Hepatocyte (in vitro differentiated cells): ENCODE data around the gene RND3. TPM values are rescaled to one million over a fixed set of nuclear protein-coding genes. Genes with fewer than 3 reads are reported as not detected.

Experiments used
- DNase-seq: peaks from one replicate; pipeline ENCODE4 v3.0.0-alpha.2; 2016; ENCODE audit warnings: low spot score
- H2AFZ ChIP-seq: fragments of 200-600 bp; sonication (generic); 2 replicates; pipeline ENCODE4 v1.6.0; 2016; ENCODE audit warnings: antibody characterized with exemption, mild to moderate bottlenecking
- H3K27ac ChIP-seq: fragments of 200-600 bp; sonication (generic); 2 replicates; pipeline ENCODE4 v1.5.1; 2016; ENCODE audit warnings: mild to moderate bottlenecking
- H3K27me3 ChIP-seq: fragments of 200-600 bp; sonication (generic); 2 replicates; pipeline ENCODE4 v1.6.1; 2016
- H3K36me3 ChIP-seq: fragments of 200-600 bp; sonication (generic); replicated peaks from 2 replicates; pipeline ENCODE4 v1.5.1; 2016; ENCODE audit warnings: low read depth; ENCODE audit not compliant: insufficient read depth
- H3K4me1 ChIP-seq: fragments of 200-600 bp; sonication (generic); 2 replicates; pipeline ENCODE4 v1.5.1; 2016; ENCODE audit warnings: mild to moderate bottlenecking, moderate library complexity; ENCODE audit not compliant: insufficient read depth
- H3K4me2 ChIP-seq: fragments of 200-600 bp; sonication (generic); 2 replicates; pipeline ENCODE4 v1.6.0; 2016
- H3K4me3 ChIP-seq: fragments of 200-600 bp; sonication (generic); 2 replicates; pipeline ENCODE4 v1.5.1; 2016; ENCODE audit warnings: mild to moderate bottlenecking
- H3K79me2 ChIP-seq: fragments of 200-600 bp; sonication (generic); 2 replicates; pipeline ENCODE4 v1.6.0; 2017; ENCODE audit warnings: mild to moderate bottlenecking
- H3K9me2 ChIP-seq: fragments of 200-600 bp; sonication (generic); replicated peaks from 2 replicates; pipeline ENCODE4 v1.6.0; 2017; ENCODE audit warnings: mild to moderate bottlenecking; ENCODE audit not compliant: insufficient read depth
- H3K9me3 ChIP-seq: fragments of 200-600 bp; sonication (generic); 2 replicates; pipeline ENCODE4 v1.5.1; 2016; ENCODE audit warnings: low read depth, mild to moderate bottlenecking
- H4K20me1 ChIP-seq: fragments of 200-600 bp; sonication (generic); 2 replicates; pipeline ENCODE4 v1.6.0; 2016; ENCODE audit warnings: mild to moderate bottlenecking; ENCODE audit not compliant: insufficient read depth, poor library complexity, severe bottlenecking
- EZH2 ChIP-seq: fragments of 200-600 bp; sonication (generic); IDR thresholded peaks from 2 replicates; pipeline ENCODE4 v1.6.1; 2016; ENCODE audit warnings: antibody characterized with exemption, mild to moderate bottlenecking, borderline replicate concordance
- EZH2phosphoT487 ChIP-seq: fragments of 200-600 bp; sonication (generic); IDR thresholded peaks from one replicate; pipeline ENCODE4 v1.6.1; 2018; ENCODE audit warnings: antibody characterized with exemption, mild to moderate bottlenecking, low read depth, moderate library complexity; ENCODE audit not compliant: unreplicated experiment, severe bottlenecking
- WGBS: methylation state at CpG from one replicate; pipeline ENCODE4 v1.1.6; 2016; ENCODE audit warnings: low lambda C conversion rate; ENCODE audit errors: missing lambda C conversion rate; 5-methylcytosine and 5-hydroxymethylcytosine counted together
- polyA plus RNA-seq: library from polyadenylated mRNA; unstranded; fragments of >200 nt; fragmentation: Nextera tagmentation; extraction: Ambion mirVana; gene quantifications from 2 replicates; pipeline ENCODE4 v1.2.1, GENCODE V29; 2016
- total RNA-seq: library from RNA; depleted of rRNA; stranded (reverse); fragments of >200 nt; gene quantifications from 2 replicates; pipeline ENCODE4 v1.2.3, GENCODE V29; 2014
- TF ChIP-seq, protein P1 (sequence below): fragments of 200-600 bp; sonication (generic); IDR thresholded peaks from 2 replicates; pipeline ENCODE4 v1.5.1; 2016; ENCODE audit warnings: antibody characterized with exemption, mild to moderate bottlenecking; ENCODE audit not compliant: poor library complexity

RND3 gene
- total and polyA plus RNA-seq, 2 experiments from 2014 or later, result 118 to 135 TPM

DNA sequence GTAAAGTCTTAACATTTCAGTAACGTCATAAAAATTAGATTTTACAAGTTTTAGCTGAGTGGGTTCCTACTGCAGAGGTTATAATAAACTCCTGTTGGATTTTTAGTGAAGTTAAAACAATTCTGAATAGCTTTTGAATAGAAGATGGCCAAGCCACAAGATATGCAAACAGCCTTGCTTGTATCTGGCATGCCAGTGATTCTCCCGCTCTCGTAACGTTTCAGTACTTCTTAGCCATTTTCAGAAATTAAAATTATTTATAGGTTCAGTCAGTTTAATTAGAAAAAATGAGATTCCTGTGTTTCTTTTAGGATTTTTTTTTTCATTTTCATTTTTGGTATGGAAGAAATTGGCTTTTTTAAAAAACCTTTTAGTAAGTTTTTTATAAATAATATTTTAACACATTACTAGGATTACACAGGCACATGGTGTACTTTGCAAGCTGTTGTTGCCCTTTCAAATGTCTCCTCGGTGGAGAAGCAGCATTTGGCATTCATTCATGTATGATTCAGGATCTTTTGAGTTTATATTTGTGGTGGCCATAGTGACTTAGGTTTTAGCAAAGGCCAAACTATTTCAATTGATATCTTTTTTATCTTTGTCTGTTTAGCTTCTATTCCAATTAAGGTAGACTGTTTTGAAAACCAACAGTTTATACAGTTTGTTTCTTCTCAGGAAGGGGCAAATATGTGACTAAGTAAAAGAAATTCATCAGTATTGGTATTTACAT is 30.6 kb upstream of the RND3 start:
- Histone ChIP-seq H3K9me3 (no peaks in the 10 kb centered on the region), H3K4me2 (no peak overlapping the region), H3K79me2 (no peaks in the 10 kb centered on the region), H4K20me1 (no peaks in the 10 kb centered on the region), H3K4me1 (no peaks in the 10 kb centered on the region), H3K36me3 (no peaks in the 10 kb centered on the region), H3K27me3 (no peaks in the 10 kb centered on the region), H2AFZ (no peak overlapping the region), H3K4me3 (no peak overlapping the region), H3K27ac (no peak overlapping the region), H3K9me2 (no peaks in the 10 kb centered on the region)
- 69% methylated on average over 5 of the region's 5 CpGs for WGBS
- TF ChIP-seq EZH2phosphoT487, result no peak
- no peak for TF ChIP-seq EZH2
- TF ChIP-seq, protein P1, sequence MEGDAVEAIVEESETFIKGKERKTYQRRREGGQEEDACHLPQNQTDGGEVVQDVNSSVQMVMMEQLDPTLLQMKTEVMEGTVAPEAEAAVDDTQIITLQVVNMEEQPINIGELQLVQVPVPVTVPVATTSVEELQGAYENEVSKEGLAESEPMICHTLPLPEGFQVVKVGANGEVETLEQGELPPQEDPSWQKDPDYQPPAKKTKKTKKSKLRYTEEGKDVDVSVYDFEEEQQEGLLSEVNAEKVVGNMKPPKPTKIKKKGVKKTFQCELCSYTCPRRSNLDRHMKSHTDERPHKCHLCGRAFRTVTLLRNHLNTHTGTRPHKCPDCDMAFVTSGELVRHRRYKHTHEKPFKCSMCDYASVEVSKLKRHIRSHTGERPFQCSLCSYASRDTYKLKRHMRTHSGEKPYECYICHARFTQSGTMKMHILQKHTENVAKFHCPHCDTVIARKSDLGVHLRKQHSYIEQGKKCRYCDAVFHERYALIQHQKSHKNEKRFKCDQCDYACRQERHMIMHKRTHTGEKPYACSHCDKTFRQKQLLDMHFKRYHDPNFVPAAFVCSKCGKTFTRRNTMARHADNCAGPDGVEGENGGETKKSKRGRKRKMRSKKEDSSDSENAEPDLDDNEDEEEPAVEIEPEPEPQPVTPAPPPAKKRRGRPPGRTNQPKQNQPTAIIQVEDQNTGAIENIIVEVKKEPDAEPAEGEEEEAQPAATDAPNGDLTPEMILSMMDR, result no peak
- DNase-seq, result no peak

DNA sequence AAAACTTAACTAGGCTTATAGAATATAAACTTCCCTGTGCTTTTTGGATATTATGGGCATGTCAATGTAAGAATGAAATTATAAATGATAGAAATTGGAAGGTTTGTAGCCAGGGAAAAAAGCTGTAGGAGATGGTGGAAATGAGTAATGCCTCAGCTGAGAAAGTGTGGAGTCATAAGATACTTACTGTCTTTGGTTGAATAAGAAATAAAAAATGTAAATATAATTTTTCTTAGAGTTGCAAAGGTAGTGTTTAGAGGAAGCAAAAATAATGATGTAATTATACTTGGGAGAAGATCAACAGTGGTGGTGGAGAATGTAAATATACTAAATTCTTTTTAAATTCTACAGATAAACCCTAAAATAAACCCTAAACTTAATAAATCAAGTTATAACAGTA is 26.2 kb upstream of the RND3 start:
- DNase-seq, result no peak
- H4K20me1 ChIP-seq, result no peaks in the 10 kb centered on the region
- no peak overlapping the region for H3K4me2 ChIP-seq
- no peak overlapping the region for H2AFZ ChIP-seq
- H3K27ac ChIP-seq, result no peak overlapping the region
- no peaks in the 10 kb centered on the region for H3K27me3 ChIP-seq
- no peaks in the 10 kb centered on the region for H3K4me1 ChIP-seq
- no peaks in the 10 kb centered on the region for H3K9me3 ChIP-seq
- no peak for TF ChIP-seq EZH2phosphoT487
- no peak for TF ChIP-seq EZH2
- TF ChIP-seq, protein P1, result no peak
- no peaks in the 10 kb centered on the region for H3K9me2 ChIP-seq
- H3K36me3 ChIP-seq, result no peaks in the 10 kb centered on the region
- no peaks in the 10 kb centered on the region for H3K79me2 ChIP-seq
- H3K4me3 ChIP-seq, result no peak overlapping the region

DNA sequence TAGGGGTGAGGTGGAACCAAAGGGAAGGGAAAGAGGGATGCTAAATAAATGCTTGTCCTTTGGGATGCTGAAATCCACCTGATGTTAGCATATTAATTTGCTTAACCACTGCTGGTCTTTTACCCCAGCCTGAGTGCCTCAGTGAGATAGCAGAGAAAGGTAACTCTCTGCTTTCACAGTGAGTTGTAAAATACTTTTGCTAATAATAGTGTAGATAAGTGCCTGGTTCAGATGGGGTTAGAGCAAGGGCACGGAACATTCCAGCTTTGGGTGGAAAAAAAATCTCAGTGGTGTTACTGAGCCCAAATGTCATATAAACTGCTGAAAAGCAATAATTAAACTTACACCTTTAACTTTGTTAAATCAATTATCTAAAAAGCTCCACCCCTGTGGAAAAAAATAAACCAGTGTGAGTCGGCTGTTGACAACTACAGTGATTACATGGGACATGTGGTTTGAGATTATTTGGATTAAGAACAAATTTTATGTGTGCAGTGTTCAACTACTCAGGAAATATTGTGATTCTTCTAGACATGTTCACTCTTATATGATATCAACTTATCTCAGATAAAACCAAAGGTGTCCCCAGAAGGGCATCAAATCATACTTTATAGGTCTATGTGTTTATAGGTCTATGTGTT is 21.1 kb upstream of the RND3 start:
- Histone ChIP-seq H3K9me3 (no peaks in the 10 kb centered on the region), H3K9me2 (no peaks in the 10 kb centered on the region), H4K20me1 (no peaks in the 10 kb centered on the region), H3K4me2 (no peak overlapping the region), H2AFZ (no peak overlapping the region), H3K36me3 (no peaks in the 10 kb centered on the region), H3K27ac (no peak overlapping the region), H3K4me3 (no peak overlapping the region), H3K27me3 (no peaks in the 10 kb centered on the region), H3K4me1 (no peaks in the 10 kb centered on the region), H3K79me2 (no peaks in the 10 kb centered on the region)
- WGBS, result 28% methylated on average over 2 of the region's 2 CpGs
- no peak for DNase-seq
- TF ChIP-seq EZH2 (no peak), EZH2phosphoT487 (no peak)
- TF ChIP-seq, protein P1, result no peak
